DOHH2 (cell line): ENCODE measurements around the gene OLFM1.

ENCODE experiments used
- H3F3A ChIP-seq: fragments of 200-600 bp; sonication (generic), shearing (Covaris generic); 2 replicates; pipeline ENCODE4 v1.6.0; 2016; ENCODE audit warnings: antibody characterized with exemption, mild to moderate bottlenecking; ENCODE audit not compliant: control insufficient read depth, insufficient read depth
- H3K27ac ChIP-seq: fragments of 200-600 bp; sonication (generic); 2 replicates; pipeline ENCODE4 v1.5.1; 2014; ENCODE audit warnings: low read depth, mild to moderate bottlenecking, low read length, moderate library complexity
- H3K27me3 ChIP-seq: fragments of 200-600 bp; sonication (generic); 2 replicates; pipeline ENCODE4 v1.6.1; 2014; ENCODE audit warnings: mild to moderate bottlenecking, low read length, mixed read lengths; ENCODE audit not compliant: control insufficient read depth
- H3K36me3 ChIP-seq: fragments of 200-600 bp; sonication (generic); 2 replicates; pipeline ENCODE4 v1.6.1; 2014; ENCODE audit warnings: mild to moderate bottlenecking, low read length, moderate library complexity, mixed read lengths; ENCODE audit not compliant: control insufficient read depth
- H3K4me1 ChIP-seq: fragments of 200-600 bp; sonication (generic); 2 replicates; pipeline ENCODE4 v1.6.1; 2014; ENCODE audit warnings: mild to moderate bottlenecking, low read length, mixed read lengths; ENCODE audit not compliant: control insufficient read depth
- H3K4me2 ChIP-seq: fragments of 200-600 bp; sonication (generic); 2 replicates; pipeline ENCODE4 v1.6.0; 2014; ENCODE audit warnings: mild to moderate bottlenecking, low read length, moderate library complexity
- H3K4me3 ChIP-seq: fragments of 200-600 bp; sonication (generic); 2 replicates; pipeline ENCODE4 v1.5.1; 2014; ENCODE audit warnings: mild to moderate bottlenecking, low read length, mixed read lengths
- H3K79me2 ChIP-seq: fragments of 200-600 bp; sonication (generic); 2 replicates; pipeline ENCODE4 v1.6.1; 2014; ENCODE audit warnings: mild to moderate bottlenecking, low read length, mixed read lengths; ENCODE audit not compliant: control insufficient read depth
- H3K9me2 ChIP-seq: fragments of 200-600 bp; sonication (generic); replicated peaks from 2 replicates; pipeline ENCODE4 v1.6.1; 2014; ENCODE audit warnings: mild to moderate bottlenecking, low read length, mixed read lengths; ENCODE audit not compliant: control insufficient read depth
- H3K9me3 ChIP-seq: fragments of 200-600 bp; sonication (generic); 2 replicates; pipeline ENCODE4 v1.6.1; 2014; ENCODE audit warnings: antibody characterized with exemption, low read length, mixed read lengths; ENCODE audit not compliant: control insufficient read depth, insufficient read depth
- H4K20me1 ChIP-seq: fragments of 200-600 bp; sonication (generic); 2 replicates; pipeline ENCODE4 v1.6.0; 2014; ENCODE audit warnings: low read depth, mild to moderate bottlenecking, antibody characterized with exemption, low read length, moderate library complexity; ENCODE audit not compliant: control insufficient read depth, insufficient read depth
- CTCF ChIP-seq: fragments of 200-600 bp; sonication (generic); IDR thresholded peaks from one replicate; pipeline ENCODE4 v1.5.1; 2014; ENCODE audit warnings: antibody characterized with exemption, mild to moderate bottlenecking, low read depth, low read length; ENCODE audit not compliant: poor library complexity, severe bottlenecking
- EZH2phosphoT487 ChIP-seq: fragments of 200-600 bp; sonication (generic); IDR thresholded peaks from 2 replicates; pipeline ENCODE4 v1.6.1; 2017; ENCODE audit warnings: borderline replicate concordance, mild to moderate bottlenecking, antibody characterized with exemption, low read length, moderate library complexity, mixed read lengths

Gene OLFM1

DNA sequence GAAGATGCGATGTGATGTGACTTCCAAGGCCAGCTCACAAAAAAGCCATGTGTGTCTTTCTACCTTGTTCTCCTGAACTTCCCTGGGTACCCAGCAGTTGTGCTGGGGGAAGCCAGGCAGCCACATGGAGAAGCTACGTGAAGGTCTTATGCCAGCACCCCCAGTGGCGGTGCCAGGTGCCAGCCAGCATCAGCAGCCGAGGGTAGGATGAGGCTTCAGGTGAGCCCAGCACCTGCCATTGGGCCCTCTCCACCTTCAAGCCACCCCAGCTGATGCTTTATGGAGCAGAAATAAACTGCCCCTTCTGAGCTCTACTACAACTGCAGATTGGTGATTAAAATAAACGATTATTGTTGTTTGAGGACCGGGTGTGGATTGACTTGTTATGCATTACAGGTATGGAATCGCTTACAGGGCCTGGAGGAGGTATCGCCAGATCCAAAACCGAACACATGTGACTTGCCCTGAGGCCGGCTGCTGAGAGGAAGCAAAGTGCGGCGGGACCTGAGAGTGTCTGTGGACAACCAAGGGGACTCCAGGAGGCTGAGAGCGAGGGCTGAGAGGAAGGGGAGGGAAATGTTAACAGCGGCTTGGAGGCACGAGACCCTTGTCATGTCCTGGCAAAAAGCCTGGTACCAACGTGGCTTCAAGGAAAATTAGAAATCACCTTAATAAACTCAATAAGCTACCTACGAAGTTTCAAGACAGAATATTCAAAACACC, 36.0 kb upstream of the OLFM1 start:
- H4K20me1 ChIP-seq: no peaks in the 10 kb centered on the region
- no peak overlapping the region for H3K27ac ChIP-seq
- no peaks in the 10 kb centered on the region for H3F3A ChIP-seq
- no peaks in the 10 kb centered on the region for H3K79me2 ChIP-seq
- no peaks in the 10 kb centered on the region; the same call in 1 of the 2 replicates for H3K27me3 ChIP-seq
- no peaks in the 10 kb centered on the region for H3K36me3 ChIP-seq
- no peaks in the 10 kb centered on the region for H3K9me2 ChIP-seq
- H3K4me1 ChIP-seq: no peaks in the 10 kb centered on the region
- TF ChIP-seq CTCF: no peak
- no peak for TF ChIP-seq EZH2phosphoT487
- H3K9me3 ChIP-seq: no peaks in the 10 kb centered on the region
- H3K4me2 ChIP-seq: no peak overlapping the region
- H3K4me3 ChIP-seq: no peak overlapping the region

- no peaks in the 10 kb centered on the region for H3K4me1 ChIP-seq
- H3K27me3 ChIP-seq: no peaks in the 10 kb centered on the region; the same call in 1 of the 2 replicates
- no peak overlapping the region for H3K27ac ChIP-seq
- no peak overlapping the region for H3K4me2 ChIP-seq
- H3K4me3 ChIP-seq: no peak overlapping the region
- H3K36me3 ChIP-seq: no peaks in the 10 kb centered on the region
- no peak for TF ChIP-seq EZH2phosphoT487
- no peak for TF ChIP-seq CTCF
- H3K9me3 ChIP-seq: no peaks in the 10 kb centered on the region
- H3K9me2 ChIP-seq: no peaks in the 10 kb centered on the region
- H3F3A ChIP-seq: no peaks in the 10 kb centered on the region
- no peaks in the 10 kb centered on the region for H4K20me1 ChIP-seq
- no peaks in the 10 kb centered on the region for H3K79me2 ChIP-seq
Measured at GRCh38 chr9:135053133-135053532, 34.3 kb upstream of the OLFM1 start.

GRCh38 chr9:135055181-135055580, 32.3 kb upstream of the OLFM1 start:
- Histone ChIP-seq H3K4me3 (no peak overlapping the region), H3K79me2 (no peaks in the 10 kb centered on the region), H4K20me1 (no peaks in the 10 kb centered on the region), H3K27me3 (no peaks in the 10 kb centered on the region; the same call in none of the 2 replicates), H3K36me3 (no peaks in the 10 kb centered on the region), H3F3A (no peaks in the 10 kb centered on the region), H3K4me1 (no peaks in the 10 kb centered on the region), H3K27ac (no peak overlapping the region), H3K9me3 (no peaks in the 10 kb centered on the region), H3K9me2 (no peaks in the 10 kb centered on the region), H3K4me2 (no peak overlapping the region)
- TF ChIP-seq EZH2phosphoT487 (no peak), CTCF (no peak)
